ENCODE data around the gene HERPUD1. TPM values are rescaled to one million over a fixed set of nuclear protein-coding genes. Genes with fewer than 3 reads are reported as not detected.

HERPUD1 gene
- total and polyA plus RNA-seq, 2 of the 13 experiments (the other 11 are each of a cell fraction or from before 2014, with no cell fraction given), result 96.2 to 323 TPM

DNA sequence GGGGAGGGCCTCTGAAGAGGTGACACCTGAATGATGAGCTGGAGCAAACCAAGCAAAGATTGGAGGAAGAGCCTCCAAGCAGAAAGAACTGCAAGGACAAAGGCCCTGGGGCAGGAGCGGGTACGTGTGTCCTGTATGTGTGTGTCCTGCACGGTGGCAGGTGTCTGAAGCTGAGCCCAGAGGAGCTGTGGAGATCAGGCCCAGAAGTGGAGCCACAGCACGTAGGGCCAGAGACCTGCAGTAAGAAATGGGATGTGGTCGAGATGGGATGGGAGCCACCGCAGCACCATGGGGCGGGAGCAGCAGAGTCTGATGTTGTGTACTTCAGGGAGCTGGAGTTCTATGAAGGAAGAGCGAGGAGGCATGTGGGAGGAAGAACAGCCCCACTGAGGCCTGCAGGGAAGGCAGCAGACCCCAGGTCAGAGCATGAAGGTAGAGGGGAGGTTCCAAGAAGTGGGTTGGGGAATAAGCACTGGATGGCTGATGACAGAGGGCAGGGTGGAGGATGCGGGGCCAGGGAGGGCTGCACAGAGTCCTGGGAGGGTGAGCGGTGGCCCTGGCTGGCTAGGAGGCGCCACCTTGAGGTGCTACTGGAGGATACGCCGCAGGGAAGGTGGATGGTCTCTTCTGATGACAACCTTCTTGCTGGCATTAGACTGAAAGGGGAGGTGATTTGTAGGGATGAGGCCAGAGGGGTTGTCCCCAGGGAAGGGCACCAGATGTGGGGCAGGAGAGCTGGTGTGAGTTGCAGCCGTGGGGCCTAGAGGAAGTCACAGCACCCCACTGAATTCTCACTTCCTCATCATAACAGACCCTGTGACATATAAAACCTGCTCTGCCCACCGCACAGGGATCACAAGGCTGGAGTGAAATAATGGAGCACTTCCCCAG, 19.2 kb downstream of the HERPUD1 start (continued):
- no peak for TF ChIP-seq CREB1 (IDR thresholded peaks at IDR 0.05)
- no peak for TF ChIP-seq CREB1 (CRISPR knock-in tag; IDR thresholded peaks at IDR 0.05)
- TF ChIP-seq ZNF180 (CRISPR knock-in tag; IDR thresholded peaks at IDR 0.05; ENCODE audit: borderline replicate concordance, low read depth), result no peak
- no peak for TF ChIP-seq RFX1 (IDR thresholded peaks at IDR 0.05)
- no peak for TF ChIP-seq HOXD1 (CRISPR knock-in tag; IDR thresholded peaks at IDR 0.05)
- no peak for TF ChIP-seq GTF2F1 (IDR thresholded peaks at IDR 0.05; ENCODE audit: low read length)
- TF ChIP-seq ZNF569 (CRISPR knock-in tag; IDR thresholded peaks at IDR 0.05; ENCODE audit: borderline replicate concordance), result no peak
- TF ChIP-seq CBX1 (IDR thresholded peaks at IDR 0.05; ENCODE audit: low read depth), result no peak
- TF ChIP-seq NFE2L1 (CRISPR knock-in tag; IDR thresholded peaks at IDR 0.05; ENCODE audit: borderline replicate concordance), result no peak
- no peak for TF ChIP-seq ZNF296 (CRISPR knock-in tag; conservative IDR thresholded peaks at IDR 0.05)
- TF ChIP-seq, protein P1, sequence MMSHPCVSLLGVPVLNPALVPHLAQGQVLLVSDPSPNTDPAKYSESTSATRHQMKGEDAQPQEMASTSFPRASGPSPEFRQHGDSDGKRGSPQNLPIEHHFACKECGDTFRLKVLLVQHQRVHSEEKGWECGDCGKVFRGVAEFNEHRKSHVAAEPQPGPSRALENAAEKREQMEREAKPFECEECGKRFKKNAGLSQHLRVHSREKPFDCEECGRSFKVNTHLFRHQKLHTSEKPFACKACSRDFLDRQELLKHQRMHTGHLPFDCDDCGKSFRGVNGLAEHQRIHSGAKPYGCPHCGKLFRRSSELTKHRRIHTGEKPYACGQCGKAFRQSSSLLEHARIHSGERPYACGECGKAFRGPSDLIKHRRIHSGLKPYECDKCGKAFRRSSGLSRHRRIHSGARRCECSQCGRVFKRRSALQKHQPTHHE (CRISPR knock-in tag; IDR thresholded peaks at IDR 0.05; ENCODE audit: borderline replicate concordance), result no peak
- TF ChIP-seq, protein P2, sequence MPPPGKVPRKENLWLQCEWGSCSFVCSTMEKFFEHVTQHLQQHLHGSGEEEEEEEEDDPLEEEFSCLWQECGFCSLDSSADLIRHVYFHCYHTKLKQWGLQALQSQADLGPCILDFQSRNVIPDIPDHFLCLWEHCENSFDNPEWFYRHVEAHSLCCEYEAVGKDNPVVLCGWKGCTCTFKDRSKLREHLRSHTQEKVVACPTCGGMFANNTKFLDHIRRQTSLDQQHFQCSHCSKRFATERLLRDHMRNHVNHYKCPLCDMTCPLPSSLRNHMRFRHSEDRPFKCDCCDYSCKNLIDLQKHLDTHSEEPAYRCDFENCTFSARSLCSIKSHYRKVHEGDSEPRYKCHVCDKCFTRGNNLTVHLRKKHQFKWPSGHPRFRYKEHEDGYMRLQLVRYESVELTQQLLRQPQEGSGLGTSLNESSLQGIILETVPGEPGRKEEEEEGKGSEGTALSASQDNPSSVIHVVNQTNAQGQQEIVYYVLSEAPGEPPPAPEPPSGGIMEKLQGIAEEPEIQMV (CRISPR knock-in tag; IDR thresholded peaks at IDR 0.05; ENCODE audit: low read depth), result no peak
- TF ChIP-seq, protein P3, sequence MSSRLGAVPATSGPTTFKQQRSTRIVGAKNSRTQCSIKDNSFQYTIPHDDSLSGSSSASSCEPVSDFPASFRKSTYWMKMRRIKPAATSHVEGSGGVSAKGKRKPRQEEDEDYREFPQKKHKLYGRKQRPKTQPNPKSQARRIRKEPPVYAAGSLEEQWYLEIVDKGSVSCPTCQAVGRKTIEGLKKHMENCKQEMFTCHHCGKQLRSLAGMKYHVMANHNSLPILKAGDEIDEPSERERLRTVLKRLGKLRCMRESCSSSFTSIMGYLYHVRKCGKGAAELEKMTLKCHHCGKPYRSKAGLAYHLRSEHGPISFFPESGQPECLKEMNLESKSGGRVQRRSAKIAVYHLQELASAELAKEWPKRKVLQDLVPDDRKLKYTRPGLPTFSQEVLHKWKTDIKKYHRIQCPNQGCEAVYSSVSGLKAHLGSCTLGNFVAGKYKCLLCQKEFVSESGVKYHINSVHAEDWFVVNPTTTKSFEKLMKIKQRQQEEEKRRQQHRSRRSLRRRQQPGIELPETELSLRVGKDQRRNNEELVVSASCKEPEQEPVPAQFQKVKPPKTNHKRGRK (CRISPR knock-in tag; IDR thresholded peaks at IDR 0.05), result no peak
- TF ChIP-seq SALL2 (CRISPR knock-in tag; IDR thresholded peaks at IDR 0.05), result no peak
- TF ChIP-seq, protein P4, sequence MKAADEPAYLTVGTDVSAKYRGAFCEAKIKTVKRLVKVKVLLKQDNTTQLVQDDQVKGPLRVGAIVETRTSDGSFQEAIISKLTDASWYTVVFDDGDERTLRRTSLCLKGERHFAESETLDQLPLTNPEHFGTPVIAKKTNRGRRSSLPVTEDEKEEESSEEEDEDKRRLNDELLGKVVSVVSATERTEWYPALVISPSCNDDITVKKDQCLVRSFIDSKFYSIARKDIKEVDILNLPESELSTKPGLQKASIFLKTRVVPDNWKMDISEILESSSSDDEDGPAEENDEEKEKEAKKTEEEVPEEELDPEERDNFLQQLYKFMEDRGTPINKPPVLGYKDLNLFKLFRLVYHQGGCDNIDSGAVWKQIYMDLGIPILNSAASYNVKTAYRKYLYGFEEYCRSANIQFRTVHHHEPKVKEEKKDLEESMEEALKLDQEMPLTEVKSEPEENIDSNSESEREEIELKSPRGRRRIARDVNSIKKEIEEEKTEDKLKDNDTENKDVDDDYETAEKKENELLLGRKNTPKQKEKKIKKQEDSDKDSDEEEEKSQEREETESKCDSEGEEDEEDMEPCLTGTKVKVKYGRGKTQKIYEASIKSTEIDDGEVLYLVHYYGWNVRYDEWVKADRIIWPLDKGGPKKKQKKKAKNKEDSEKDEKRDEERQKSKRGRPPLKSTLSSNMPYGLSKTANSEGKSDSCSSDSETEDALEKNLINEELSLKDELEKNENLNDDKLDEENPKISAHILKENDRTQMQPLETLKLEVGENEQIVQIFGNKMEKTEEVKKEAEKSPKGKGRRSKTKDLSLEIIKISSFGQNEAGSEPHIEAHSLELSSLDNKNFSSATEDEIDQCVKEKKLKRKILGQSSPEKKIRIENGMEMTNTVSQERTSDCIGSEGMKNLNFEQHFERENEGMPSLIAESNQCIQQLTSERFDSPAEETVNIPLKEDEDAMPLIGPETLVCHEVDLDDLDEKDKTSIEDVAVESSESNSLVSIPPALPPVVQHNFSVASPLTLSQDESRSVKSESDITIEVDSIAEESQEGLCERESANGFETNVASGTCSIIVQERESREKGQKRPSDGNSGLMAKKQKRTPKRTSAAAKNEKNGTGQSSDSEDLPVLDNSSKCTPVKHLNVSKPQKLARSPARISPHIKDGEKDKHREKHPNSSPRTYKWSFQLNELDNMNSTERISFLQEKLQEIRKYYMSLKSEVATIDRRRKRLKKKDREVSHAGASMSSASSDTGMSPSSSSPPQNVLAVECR (CRISPR knock-in tag; IDR thresholded peaks at IDR 0.05; ENCODE audit: borderline replicate concordance), result no peak; the same call in 1 of the 2 replicates
- TF ChIP-seq THAP11 (CRISPR knock-in tag; IDR thresholded peaks at IDR 0.05), result no peak
- TF ChIP-seq EED (CRISPR knock-in tag; IDR thresholded peaks at IDR 0.05), result peak; percentile 28; the same call in 1 of the 2 replicates
- no peak for TF ChIP-seq CHD4 (IDR thresholded peaks at IDR 0.05; ENCODE audit: borderline replicate concordance, low read length)
- no peak for TF ChIP-seq HNRNPUL1 (IDR thresholded peaks at IDR 0.05; ENCODE audit: low read depth, low read length)
- no peak for TF ChIP-seq ZFP82 (CRISPR knock-in tag; IDR thresholded peaks at IDR 0.05; ENCODE audit: borderline replicate concordance)
- TF ChIP-seq, protein P5, sequence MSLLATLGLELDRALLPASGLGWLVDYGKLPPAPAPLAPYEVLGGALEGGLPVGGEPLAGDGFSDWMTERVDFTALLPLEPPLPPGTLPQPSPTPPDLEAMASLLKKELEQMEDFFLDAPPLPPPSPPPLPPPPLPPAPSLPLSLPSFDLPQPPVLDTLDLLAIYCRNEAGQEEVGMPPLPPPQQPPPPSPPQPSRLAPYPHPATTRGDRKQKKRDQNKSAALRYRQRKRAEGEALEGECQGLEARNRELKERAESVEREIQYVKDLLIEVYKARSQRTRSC (CRISPR knock-in tag; IDR thresholded peaks at IDR 0.05; ENCODE audit: low read depth), result no peak
